Measurements from ENCODE around the gene UACA.

Gene UACA

GRCh38 chr15:70781236-70781635, 17.9 kb upstream of the UACA start:
- FAIRE-seq = no peak

GRCh38 chr15:70778258-70779076, 15.1 kb upstream of the UACA start:
- FAIRE-seq = no peak

GRCh38 chr15:70777170-70777926, 14.0 kb upstream of the UACA start:
- FAIRE-seq = no peak

- FAIRE-seq = no peak
These were observed 11.8 kb upstream of the UACA start for GRCh38 chr15:70775160-70775559.

GRCh38 chr15:70772402-70772801, 9.0 kb upstream of the UACA start:
- FAIRE-seq = no peak

- FAIRE-seq = no peak
These were observed 7.5 kb upstream of the UACA start for GRCh38 chr15:70770863-70771262.

GRCh38 chr15:70768257-70768883, 5.0 kb upstream of the UACA start:
- FAIRE-seq = no peak

- FAIRE-seq = no peak
These were observed 4.3 kb upstream of the UACA start for GRCh38 chr15:70767667-70768066.

- no peak for FAIRE-seq
These were observed 3.2 kb upstream of the UACA start for GRCh38 chr15:70766597-70766996.

- no peak for FAIRE-seq
These were observed 2.3 kb upstream of the UACA start for GRCh38 chr15:70765504-70766281.

GRCh38 chr15:70763950-70764730, 782 bp upstream of the UACA start:
- FAIRE-seq = no peak

- no peak for FAIRE-seq
These were observed 764 bp downstream of the UACA start for GRCh38 chr15:70762469-70763119.

GRCh38 chr15:70761931-70762468, 1.4 kb downstream of the UACA start:
- FAIRE-seq = peak; percentile 72

- FAIRE-seq = no peak
These were observed 2.3 kb downstream of the UACA start for GRCh38 chr15:70761046-70761445.

GRCh38 chr15:70758790-70759462, 4.4 kb downstream of the UACA start:
- FAIRE-seq = no peak

GRCh38 chr15:70757627-70758026, 5.7 kb downstream of the UACA start:
- no peak for FAIRE-seq

- FAIRE-seq = no peak
These were observed 8.5 kb downstream of the UACA start for GRCh38 chr15:70754862-70755261.

GRCh38 chr15:70753101-70753829, 10.1 kb downstream of the UACA start:
- FAIRE-seq = no peak

GRCh38 chr15:70752193-70752635, 11.1 kb downstream of the UACA start:
- FAIRE-seq = no peak

Measured in endometrium (tissue), 2 donors.